G401.6 (cell line): Measurements from ENCODE around the gene MEIOB.
"Not testable (repeated sequence)": the region's sequence is repeated elsewhere in the genome, so short reads cannot be mapped to it uniquely, and the experiment has no call there.

ENCODE experiments used
- FAIRE-seq: peaks from 2 replicates; lab custom pipeline; 2012; peaks lifted over from hg19 to GRCh38; lab: Jason Lieb, UNC

MEIOB gene

GRCh38 chr16:1906846-1907165 is 34.8 kb upstream of the MEIOB start:
- no peak for FAIRE-seq

- FAIRE-seq = no peak
Measured at GRCh38 chr16:1906055-1906845, 34.3 kb upstream of the MEIOB start.

GRCh38 chr16:1903845-1904840 is 32.2 kb upstream of the MEIOB start:
- FAIRE-seq = no peak

- FAIRE-seq = no peak
Measured at GRCh38 chr16:1903220-1903574, 31.2 kb upstream of the MEIOB start.

- FAIRE-seq = no peak
Measured at GRCh38 chr16:1902547-1903219, 30.7 kb upstream of the MEIOB start.

- FAIRE-seq = no peak
Measured at GRCh38 chr16:1900452-1900774, 28.4 kb upstream of the MEIOB start.

GRCh38 chr16:1899641-1900451 is 27.9 kb upstream of the MEIOB start:
- FAIRE-seq = no peak

GRCh38 chr16:1897692-1898091 is 25.7 kb upstream of the MEIOB start:
- FAIRE-seq = not testable (repeated sequence)

- no peak for FAIRE-seq
Measured at GRCh38 chr16:1895949-1896675, 24.1 kb upstream of the MEIOB start.

GRCh38 chr16:1895068-1895467 is 23.1 kb upstream of the MEIOB start:
- FAIRE-seq = no peak

GRCh38 chr16:1890708-1891050 is 18.7 kb upstream of the MEIOB start:
- no peak for FAIRE-seq

- no peak for FAIRE-seq
Measured at GRCh38 chr16:1890024-1890707, 18.2 kb upstream of the MEIOB start.

GRCh38 chr16:1887711-1888354 is 15.9 kb upstream of the MEIOB start:
- FAIRE-seq = no peak

GRCh38 chr16:1884889-1885288 is 12.9 kb upstream of the MEIOB start:
- no peak for FAIRE-seq

GRCh38 chr16:1884155-1884760 is 12.3 kb upstream of the MEIOB start:
- FAIRE-seq = no peak

- not testable (repeated sequence) for FAIRE-seq
Measured at GRCh38 chr16:1881172-1881571, 9.2 kb upstream of the MEIOB start.

- peak; percentile 33 for FAIRE-seq
Measured at GRCh38 chr16:1879477-1879876, 7.5 kb upstream of the MEIOB start.

- FAIRE-seq = no peak
Measured at GRCh38 chr16:1878256-1878655, 6.3 kb upstream of the MEIOB start.

GRCh38 chr16:1877804-1878203 is 5.8 kb upstream of the MEIOB start:
- no peak for FAIRE-seq

GRCh38 chr16:1877089-1877488 is 5.1 kb upstream of the MEIOB start:
- no peak for FAIRE-seq
